Mucosa of descending colon (tissue), 3 donors: ENCODE data around the gene GNGT2. TPM values are rescaled to one million over a fixed set of nuclear protein-coding genes. Genes with fewer than 3 reads are reported as not detected.
A peak's percentile ranks its signal among the peaks of the same experiment; 100 is the strongest.

ENCODE experiments used
- ATAC-seq: fragments of 200-7000 bp; cut with Tn5 transposase; one replicate; pipeline ENCODE4 v1.9.1; 2020; ENCODE audit warnings: mild to moderate bottlenecking, moderate library complexity
- DNase-seq, 3 donors: peaks; one replicate each; pipeline ENCODE4 v3.0.0-alpha.2; 2020
- H3K36me3 ChIP-seq: fragments of 200-600 bp; one replicate; pipeline ENCODE4 v1.8.0; 2021; ENCODE audit warnings: low read depth, mild to moderate bottlenecking
- H3K4me1 ChIP-seq: fragments of 200-600 bp; one replicate; pipeline ENCODE4 v1.8.0; 2021; ENCODE audit warnings: low read depth, mild to moderate bottlenecking
- H3K4me3 ChIP-seq: fragments of 200-600 bp; one replicate; pipeline ENCODE4 v1.8.0; 2021; ENCODE audit warnings: mild to moderate bottlenecking
- H3K9me3 ChIP-seq: fragments of 200-600 bp; one replicate; pipeline ENCODE4 v1.8.0; 2021; ENCODE audit warnings: mild to moderate bottlenecking
- CTCF ChIP-seq: fragments of 200-600 bp; IDR thresholded peaks from one replicate; pipeline ENCODE4 v1.8.0; 2022; ENCODE audit warnings: antibody characterized with exemption, mild to moderate bottlenecking
- intact Hi-C, 2 donors: fragments of 100-400 bp; cut with DNase I in 1 of 2; cut with micrococcal nuclease in 1 of 2; formaldehyde crosslinking; loops; one replicate each; pipeline versions ENCODE4 v1.11.0 to v1.11.1; 2022; cut with DNase I, micrococcal nuclease
- total RNA-seq, 3 donors: library from RNA; stranded (reverse); fragmentation: NEBNext Ultra II Directional in 2 of 3; extraction: Animal tissue kit (Norgen Biotek cat#: 25700) in 2 of 3; gene quantifications; one replicate each; pipeline versions ENCODE4 v1.2.1 to v1.2.4, GENCODE V29; 2021 to 2023
- donor health status: DM: no; HTN: no; CAD: no; lungs with moderate emphysema.
- donor health status: DM: no; HTN: no; CAD: no.
- donor health status: DM: no; HTN: yes; CAD: no.

The GNGT2 gene
- total RNA-seq, 3 donors from 2014 or later: 0.89 to 1.7 (median 0.96) TPM

- intact Hi-C loops: loop anchor here in 1 of 2 donors (10.0 kb wide), 1 partner anchor 51 kb away; no protein-coding TSS in a partner anchor
- Histone ChIP-seq H3K36me3 (no peaks in the 10 kb centered on the region), H3K9me3 (no peaks in the 10 kb centered on the region), H3K4me3 (no peak overlapping the region), H3K4me1 (peaks cover 5% of the 10 kb centered on the region)
- ATAC-seq (no peak), DNase-seq (no peak)
- no peak for TF ChIP-seq CTCF
Measured at GRCh38 chr17:49235896-49236295, 25.5 kb upstream of the GNGT2 start.

- Histone ChIP-seq H3K36me3 (no peaks in the 10 kb centered on the region), H3K9me3 (no peaks in the 10 kb centered on the region), H3K4me3 (no peak overlapping the region), H3K4me1 (peaks cover 14% of the 10 kb centered on the region)
- intact Hi-C loops: loop anchor here in 1 of 2 donors (10.0 kb wide), 1 partner anchor 50 kb away; no protein-coding TSS in a partner anchor
- no peak for TF ChIP-seq CTCF
- DNase-seq: peak in 1 of 3 donors; percentile 57
- peak; percentile 54 for ATAC-seq
Measured at GRCh38 chr17:49234509-49235080, 24.2 kb upstream of the GNGT2 start.

- no peak for TF ChIP-seq CTCF
Measured at GRCh38 chr17:49231563-49231894, 21.2 kb upstream of the GNGT2 start.

GRCh38 chr17:49230636-49231562, 20.5 kb upstream of the GNGT2 start, which contains the start of gene PHOSPHO1:
Gene PHOSPHO1, minus strand, starts transcription at chr17:49230787. Its CDS starts 4,096 bp downstream, at chr17:49226691.
- ATAC-seq (peak; percentile 91), DNase-seq (peak; percentile 85 to 90 (median 89))
- Histone ChIP-seq H3K4me3 (no peak within 1 kb of the TSS), H3K36me3 (no peaks in the 10 kb centered on the region), H3K9me3 (no peaks in the 10 kb centered on the region), H3K4me1 (peaks cover 17% of the 10 kb centered on the region)
- intact Hi-C loops: loop anchor here in 1 of 2 donors (10.0 kb wide), 1 partner anchor 46 kb away; no protein-coding TSS in a partner anchor
- no peak for TF ChIP-seq CTCF

More at GRCh38 chr17:49231563-49231894, 21.2 kb upstream of the GNGT2 start:
- no peak for ATAC-seq
- no peak for DNase-seq
- H3K4me1 ChIP-seq: peaks cover 17% of the 10 kb centered on the region
- no peaks in the 10 kb centered on the region for H3K36me3 ChIP-seq
- intact Hi-C loops: loop anchor here in 1 of 2 donors (10.0 kb wide), 1 partner anchor 47 kb away; no protein-coding TSS in a partner anchor
- H3K9me3 ChIP-seq: no peaks in the 10 kb centered on the region
- no peak overlapping the region for H3K4me3 ChIP-seq

- TF ChIP-seq CTCF: no peak
- Histone ChIP-seq H3K4me1 (peaks cover 17% of the 10 kb centered on the region), H3K9me3 (no peaks in the 10 kb centered on the region), H3K36me3 (no peaks in the 10 kb centered on the region), H3K4me3 (no peak overlapping the region)
- no peak for ATAC-seq
- DNase-seq: peak in 1 of 3 donors; percentile 58
- intact Hi-C loops: loop anchor here (10.0 kb wide), 2 partner anchors 45 to 55 kb away; no protein-coding TSS in a partner anchor
Measured at GRCh38 chr17:49229805-49230600, 19.6 kb upstream of the GNGT2 start.
